Ovary (tissue), 3 donors: ENCODE measurements around the gene ARID1B.

Source experiments
- CTCF ChIP-seq, 3 donors: fragments of 450-650 bp in 2 of 3; fragments of 200-600 bp in 1 of 3; IDR thresholded peaks; one replicate each; pipeline versions ENCODE4 v1.5.1 to v1.8.0; 2016 to 2022; ENCODE audit warnings: antibody characterized with exemption in 3 of 3, mild to moderate bottlenecking in 1 of 3
- EP300 ChIP-seq: sonication (generic); formaldehyde crosslinking; IDR thresholded peaks from one replicate; pipeline ENCODE4 v1.6.1; 2017; ENCODE audit warnings: antibody characterized with exemption
- POLR2A ChIP-seq: fragments of 450-650 bp; IDR thresholded peaks from one replicate; pipeline ENCODE4 v1.6.1; 2017; ENCODE audit warnings: antibody characterized with exemption, mild to moderate bottlenecking, moderate library complexity
- donor health status: DM: no; HTN: no; CAD: no.

GRCh38 chr6:156844089-156844488, 66.9 kb downstream of the ARID1B start:
- TF ChIP-seq POLR2A = no peak
- no peak for TF ChIP-seq CTCF (IDR thresholded peaks at IDR 0.05)
- no peak for TF ChIP-seq EP300
